Peyer's patch (tissue), 4 donors: Measurements from ENCODE around the gene DSG3.

Experiments used
- CTCF ChIP-seq, 6 experiments: fragments of 450-650 bp in 4 of 6; fragments of 200-600 bp in 2 of 6; sonication (generic) in 1 of 6; IDR thresholded peaks; one replicate each; pipeline ENCODE4 v1.5.1; 2017 to 2019; ENCODE audit warnings: antibody characterized with exemption in 6 of 6, mild to moderate bottlenecking in 3 of 6, moderate library complexity in 1 of 6
- POLR2A ChIP-seq, 2 donors: fragments of 450-650 bp; IDR thresholded peaks; one replicate each; pipeline ENCODE4 v1.5.1; 2017; ENCODE audit warnings: antibody characterized with exemption in 2 of 2, mild to moderate bottlenecking in 2 of 2, moderate library complexity in 2 of 2

DNA sequence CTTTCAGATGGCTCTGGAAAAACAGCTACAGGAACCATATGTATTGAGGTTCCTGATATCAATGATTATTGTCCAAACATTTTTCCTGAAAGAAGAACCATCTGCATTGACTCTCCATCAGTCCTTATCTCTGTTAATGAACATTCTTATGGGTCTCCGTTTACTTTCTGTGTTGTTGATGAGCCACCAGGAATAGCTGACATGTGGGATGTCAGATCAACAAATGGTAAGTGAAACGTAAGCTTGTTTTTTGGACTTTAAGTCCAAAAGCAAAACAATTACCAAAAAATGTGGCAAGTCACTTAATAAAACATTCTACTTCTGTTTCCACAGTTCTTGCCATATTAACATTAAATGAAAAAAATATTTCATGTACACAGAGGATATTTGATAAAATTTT is 44.1 kb upstream of the DSG3 start:
- TF ChIP-seq CTCF (IDR thresholded peaks at IDR 0.05) (no peak), POLR2A (IDR thresholded peaks at IDR 0.05) (no peak)
